IgD-negative memory B cell (primary cell): Measurements from ENCODE around the gene PAPSS1. TPM values are rescaled to one million over a fixed set of nuclear protein-coding genes. Genes with fewer than 3 reads are reported as not detected.
A peak's percentile ranks its signal among the peaks of the same experiment; 100 is the strongest.

Experiments used
- H3K27ac Mint-ChIP-seq, 3 donors: one replicate each; pipeline ENCODE4 v1.8.0; 2020 to 2022; ENCODE audit warnings: mild to moderate bottlenecking in 3 of 3, mixed read lengths in 3 of 3, moderate library complexity in 1 of 3
- H3K27me3 Mint-ChIP-seq: one replicate; pipeline ENCODE4 v1.8.0; 2021; ENCODE audit warnings: mixed read lengths
- H3K36me3 Mint-ChIP-seq: one replicate; pipeline ENCODE4 v1.8.0; 2020; ENCODE audit warnings: mild to moderate bottlenecking, mixed read lengths
- H3K4me1 Mint-ChIP-seq, 3 donors: one replicate each; pipeline ENCODE4 v1.8.0; 2020 to 2022; ENCODE audit warnings: mixed read lengths in 3 of 3, mild to moderate bottlenecking in 1 of 3
- H3K4me3 Mint-ChIP-seq, 4 donors: one replicate each; pipeline ENCODE4 v1.8.0; 2020 to 2022; ENCODE audit warnings: mild to moderate bottlenecking in 4 of 4, mixed read lengths in 4 of 4, moderate library complexity in 3 of 4
- H3K9me3 Mint-ChIP-seq, 3 donors: one replicate each; pipeline ENCODE4 v1.8.0; 2020 to 2021; ENCODE audit warnings: mixed read lengths in 3 of 3, mild to moderate bottlenecking in 1 of 3
- polyA plus RNA-seq: library from polyadenylated mRNA; unstranded; fragments of 300-500 nt; fragmentation: Illumina TruSeq; gene quantifications from one replicate; pipeline ENCODE4 v1.2.3, GENCODE V29; 2021

PAPSS1 gene
- polyA plus RNA-seq: 52.4 TPM

GRCh38 chr4:107719922-107720722, at the start of gene PAPSS1:
Gene PAPSS1, minus strand, starts transcription at chr4:107720234. Its CDS starts 55 bp downstream, at chr4:107720179.
- H3K27ac Mint-ChIP-seq: peak within 1 kb of the TSS; percentile 73 to 98 (median 97)
- H3K36me3 Mint-ChIP-seq: no peaks in the 10 kb centered on the region
- H3K4me3 Mint-ChIP-seq: peak within 1 kb of the TSS; percentile 93 to 99 (median 98)
- no peaks in the 10 kb centered on the region for H3K9me3 Mint-ChIP-seq
- H3K4me1 Mint-ChIP-seq: peaks cover 20 to 32% (median 27%) of the 10 kb centered on the region in 3 donors
- H3K27me3 Mint-ChIP-seq: no peaks in the 10 kb centered on the region

- Mint-ChIP-seq H3K4me3 (no peak overlapping the region), H3K9me3 (peaks cover 0 to 1% (median 0%) of the 10 kb centered on the region in 3 donors), H3K27ac (no peak overlapping the region), H3K4me1 (peaks cover 9 to 12% (median 9%) of the 10 kb centered on the region in 3 donors), H3K36me3 (peaks cover 2% of the 10 kb centered on the region), H3K27me3 (peaks cover 4% of the 10 kb centered on the region)
Measured at GRCh38 chr4:107760281-107760947, 40.4 kb upstream of the PAPSS1 start.

- Mint-ChIP-seq H3K4me1 (peaks cover 9 to 14% (median 9%) of the 10 kb centered on the region in 3 donors), H3K4me3 (no peak overlapping the region), H3K36me3 (peaks cover 2% of the 10 kb centered on the region), H3K27me3 (no peaks in the 10 kb centered on the region), H3K9me3 (peaks cover 0 to 1% (median 0%) of the 10 kb centered on the region in 3 donors), H3K27ac (no peak overlapping the region)
Measured at GRCh38 chr4:107757864-107758476, 37.9 kb upstream of the PAPSS1 start.

- Mint-ChIP-seq H3K4me3 (no peak overlapping the region), H3K36me3 (peaks cover 2% of the 10 kb centered on the region), H3K9me3 (no peaks in the 10 kb centered on the region), H3K4me1 (peaks cover 9 to 14% (median 9%) of the 10 kb centered on the region in 3 donors), H3K27ac (no peak overlapping the region), H3K27me3 (peaks cover 2% of the 10 kb centered on the region)
Measured at GRCh38 chr4:107757283-107757682, 37.2 kb upstream of the PAPSS1 start.

GRCh38 chr4:107755841-107756356, 35.9 kb upstream of the PAPSS1 start:
- peaks cover 2% of the 10 kb centered on the region for H3K36me3 Mint-ChIP-seq
- peak overlapping the region in 1 of 3 donors; percentile 65 for H3K27ac Mint-ChIP-seq
- H3K4me1 Mint-ChIP-seq: peaks cover 9 to 14% (median 9%) of the 10 kb centered on the region in 3 donors
- H3K27me3 Mint-ChIP-seq: peaks cover 3% of the 10 kb centered on the region
- peak overlapping the region in 2 of 4 donors; percentile 19 to 73 for H3K4me3 Mint-ChIP-seq
- no peaks in the 10 kb centered on the region for H3K9me3 Mint-ChIP-seq

- no peaks in the 10 kb centered on the region for H3K9me3 Mint-ChIP-seq
- H3K36me3 Mint-ChIP-seq: no peaks in the 10 kb centered on the region
- H3K27ac Mint-ChIP-seq: no peak overlapping the region
- peaks cover 3% of the 10 kb centered on the region for H3K27me3 Mint-ChIP-seq
- peaks cover 7 to 9% (median 9%) of the 10 kb centered on the region in 3 donors for H3K4me1 Mint-ChIP-seq
- H3K4me3 Mint-ChIP-seq: no peak overlapping the region
Measured at GRCh38 chr4:107751670-107752069, 31.6 kb upstream of the PAPSS1 start.

- Mint-ChIP-seq H3K27me3 (peaks cover 5% of the 10 kb centered on the region), H3K4me1 (no peaks in the 10 kb centered on the region), H3K27ac (no peak overlapping the region), H3K9me3 (peaks cover 0 to 2% (median 2%) of the 10 kb centered on the region in 3 donors), H3K36me3 (no peaks in the 10 kb centered on the region), H3K4me3 (no peak overlapping the region)
Measured at GRCh38 chr4:107747748-107748486, 27.9 kb upstream of the PAPSS1 start.

- Mint-ChIP-seq H3K27me3 (peaks cover 2% of the 10 kb centered on the region), H3K4me1 (no peaks in the 10 kb centered on the region), H3K9me3 (peaks cover 0 to 2% (median 2%) of the 10 kb centered on the region in 3 donors), H3K27ac (no peak overlapping the region), H3K36me3 (no peaks in the 10 kb centered on the region), H3K4me3 (no peak overlapping the region)
Measured at GRCh38 chr4:107746161-107746560, 26.1 kb upstream of the PAPSS1 start.

GRCh38 chr4:107744532-107744931, 24.5 kb upstream of the PAPSS1 start:
- Mint-ChIP-seq H3K27ac (no peak overlapping the region), H3K4me3 (no peak overlapping the region)

GRCh38 chr4:107743532-107743931, 23.5 kb upstream of the PAPSS1 start:
- Mint-ChIP-seq H3K4me1 (no peaks in the 10 kb centered on the region), H3K9me3 (peaks cover 0 to 2% (median 2%) of the 10 kb centered on the region in 3 donors), H3K36me3 (no peaks in the 10 kb centered on the region), H3K4me3 (no peak overlapping the region), H3K27me3 (peaks cover 2% of the 10 kb centered on the region), H3K27ac (no peak overlapping the region)

More at GRCh38 chr4:107744532-107744931, 24.5 kb upstream of the PAPSS1 start:
- H3K4me1 Mint-ChIP-seq: no peaks in the 10 kb centered on the region
- H3K27me3 Mint-ChIP-seq: peaks cover 2% of the 10 kb centered on the region
- no peaks in the 10 kb centered on the region for H3K36me3 Mint-ChIP-seq
- H3K9me3 Mint-ChIP-seq: peaks cover 0 to 2% (median 2%) of the 10 kb centered on the region in 3 donors

- Mint-ChIP-seq H3K36me3 (no peaks in the 10 kb centered on the region), H3K27me3 (peaks cover 2% of the 10 kb centered on the region), H3K9me3 (peaks cover 0 to 2% (median 2%) of the 10 kb centered on the region in 3 donors), H3K27ac (no peak overlapping the region), H3K4me3 (no peak overlapping the region), H3K4me1 (no peaks in the 10 kb centered on the region)
Measured at GRCh38 chr4:107742791-107743190, 22.8 kb upstream of the PAPSS1 start.

- Mint-ChIP-seq H3K9me3 (peaks cover 0 to 2% (median 2%) of the 10 kb centered on the region in 3 donors), H3K4me3 (no peak overlapping the region), H3K36me3 (no peaks in the 10 kb centered on the region), H3K27me3 (peaks cover 2% of the 10 kb centered on the region), H3K4me1 (no peaks in the 10 kb centered on the region), H3K27ac (no peak overlapping the region)
Measured at GRCh38 chr4:107742196-107742595, 22.2 kb upstream of the PAPSS1 start.

GRCh38 chr4:107740950-107741701, 21.1 kb upstream of the PAPSS1 start:
- peaks cover 1% of the 10 kb centered on the region for H3K27me3 Mint-ChIP-seq
- H3K27ac Mint-ChIP-seq: no peak overlapping the region
- no peaks in the 10 kb centered on the region for H3K36me3 Mint-ChIP-seq
- H3K4me3 Mint-ChIP-seq: no peak overlapping the region
- peaks cover 0 to 2% (median 0%) of the 10 kb centered on the region in 3 donors for H3K4me1 Mint-ChIP-seq
- peaks cover 0 to 2% (median 2%) of the 10 kb centered on the region in 3 donors for H3K9me3 Mint-ChIP-seq

- Mint-ChIP-seq H3K27me3 (no peaks in the 10 kb centered on the region), H3K36me3 (no peaks in the 10 kb centered on the region), H3K4me3 (no peak overlapping the region)
Measured at GRCh38 chr4:107740381-107740780, 20.3 kb upstream of the PAPSS1 start.

More at GRCh38 chr4:107740381-107740780, 20.3 kb upstream of the PAPSS1 start:
- Mint-ChIP-seq H3K9me3 (peaks cover 0 to 2% (median 2%) of the 10 kb centered on the region in 3 donors), H3K27ac (no peak overlapping the region), H3K4me1 (peaks cover 0 to 3% (median 0%) of the 10 kb centered on the region in 3 donors)
